NB4 (cell line): Measurements from ENCODE around the gene PRR35.

ENCODE experiments used
- CTCF ChIP-seq: IDR thresholded peaks from one replicate; pipeline ENCODE4 v1.5.1; 2012; ENCODE audit warnings: low read depth, low read length
- POLR2A ChIP-seq: IDR thresholded peaks from 2 replicates; pipeline ENCODE4 v1.6.1; 2011; ENCODE audit warnings: mild to moderate bottlenecking; ENCODE audit not compliant: insufficient read length; ENCODE audit errors: extremely low read depth

- TF ChIP-seq CTCF (no peak), POLR2A (no peak)
These were observed 15.7 kb upstream of the PRR35 start for GRCh38 chr16:544517-544916.
